GM12878 (cell line): ENCODE results near the gene LIMD2. TPM values are rescaled to one million over a fixed set of nuclear protein-coding genes. Genes with fewer than 3 reads are reported as not detected.

Experiments used
- ATAC-seq: fragments of 200-7000 bp; cut with Tn5 transposase; 3 replicates; pipeline ENCODE4 v1.9.1; 2020; ENCODE audit warnings: mild to moderate bottlenecking, moderate library complexity
- BruUV-seq: library from RNA; stranded (reverse); fragments of 400-500 nt; replicated peaks from 2 replicates; lab custom pipeline; 2021; lab: Mats Ljungman, UMichigan
- CTCF ChIA-PET: fragments of 300-600 bp; sonication (Branson Sonifier 250); formaldehyde crosslinking; extraction: SDS; loops from one replicate; lab custom pipeline; 2021; ENCODE audit warnings: inconsistent platforms; lab: Yijun Ruan, JAX
- POLR2A ChIA-PET: fragments of 350-600 bp; formaldehyde crosslinking; extraction: SDS; loops from one replicate; lab custom pipeline; 2021; ENCODE audit warnings: inconsistent platforms; lab: Charles Lee
- RAD21 ChIA-PET: fragments of 300-600 bp; sonication (Branson Sonifier 250); formaldehyde crosslinking; loops from one replicate; lab custom pipeline; 2023; ENCODE audit warnings: antibody characterized with exemption; ENCODE audit not compliant: unreplicated experiment; lab: Charles Lee
- SMC1A ChIA-PET: fragments of 300-600 bp; sonication (Branson Sonifier 250); formaldehyde crosslinking; loops from one replicate; lab custom pipeline; 2023; ENCODE audit not compliant: unreplicated experiment, uncharacterized antibody; lab: Charles Lee
- DNase-seq: peaks from one replicate; pipeline ENCODE4 v3.0.0-alpha.2; 2011; ENCODE audit warnings: low read depth, low spot score
- FAIRE-seq: peaks from 3 replicates; lab custom pipeline; 2011; peaks lifted over from hg19 to GRCh38; lab: Jason Lieb, UNC
- H2AFZ ChIP-seq: 2 replicates; pipeline ENCODE4 v1.6.0; 2011; ENCODE audit warnings: low read depth, low read length, control low read depth; ENCODE audit not compliant: control insufficient read depth
- H3K27ac ChIP-seq: 2 replicates; pipeline ENCODE4 v1.5.1; 2011; ENCODE audit warnings: control low read depth; ENCODE audit not compliant: control insufficient read depth, insufficient read depth
- H3K27me3 ChIP-seq, 2 experiments: replicated peaks in 1 of 2; 2 replicates each; pipeline versions ENCODE4 v1.6.0 to v1.6.1; 2011; ENCODE audit warnings: low read length in 1 of 2; ENCODE audit not compliant: control insufficient read depth in 2 of 2, insufficient read depth in 2 of 2
- H3K36me3 ChIP-seq, 2 experiments: 2 replicates each; pipeline ENCODE4 v1.5.1; 2011; ENCODE audit warnings: low read length in 1 of 2; ENCODE audit not compliant: control insufficient read depth in 2 of 2, insufficient read depth in 2 of 2
- H3K4me1 ChIP-seq: 2 replicates; pipeline ENCODE4 v1.6.1; 2011; ENCODE audit warnings: mild to moderate bottlenecking, low read length, moderate library complexity, mixed read lengths; ENCODE audit not compliant: control insufficient read depth, insufficient read depth
- H3K4me2 ChIP-seq: 2 replicates; pipeline ENCODE4 v1.6.0; 2011; ENCODE audit warnings: control low read depth; ENCODE audit not compliant: control insufficient read depth, insufficient read depth
- H3K4me3 ChIP-seq: fragments of 200-600 bp; sonication (generic); 2 replicates; pipeline ENCODE4 v1.5.1; 2016
- H3K79me2 ChIP-seq: 2 replicates; pipeline ENCODE4 v1.6.0; 2011; ENCODE audit warnings: low read length; ENCODE audit not compliant: control insufficient read depth, insufficient read depth
- H3K9ac ChIP-seq: 2 replicates; pipeline ENCODE4 v1.8.0; 2011; ENCODE audit warnings: low read length, control low read depth, mixed read lengths; ENCODE audit not compliant: control insufficient read depth, insufficient read depth
- H3K9me3 ChIP-seq: replicated peaks from 3 replicates; pipeline ENCODE4 v1.5.1; 2011; ENCODE audit warnings: mild to moderate bottlenecking, low read length; ENCODE audit not compliant: control insufficient read depth, insufficient read depth
- H4K20me1 ChIP-seq: 2 replicates; pipeline ENCODE4 v1.6.0; 2011; ENCODE audit not compliant: control insufficient read depth, insufficient read depth
- ASH2L ChIP-seq: fragments of 300-600, 200-600 bp; sonication (generic); IDR thresholded peaks from 2 replicates; pipeline ENCODE4 v1.6.1; 2017; ENCODE audit warnings: low read depth, mild to moderate bottlenecking, borderline replicate concordance
- ATF3 ChIP-seq: IDR thresholded peaks from 2 replicates; pipeline ENCODE4 v1.6.1; 2011; ENCODE audit warnings: low read depth, mild to moderate bottlenecking, low read length, moderate library complexity, borderline replicate concordance; ENCODE audit errors: extremely low read depth
- CBFB ChIP-seq: IDR thresholded peaks from 2 replicates; pipeline ENCODE4 v1.6.1; 2016; ENCODE audit warnings: antibody characterized with exemption, low read depth
- CREB1 ChIP-seq: IDR thresholded peaks from 2 replicates; pipeline ENCODE4 v1.6.1; 2012; ENCODE audit warnings: low read depth, mild to moderate bottlenecking, inconsistent platforms
- FOXK2 ChIP-seq: fragments of 450-650 bp; IDR thresholded peaks from 2 replicates; pipeline ENCODE4 v1.6.1; 2017; ENCODE audit warnings: mild to moderate bottlenecking, moderate library complexity
- IRF5 ChIP-seq: fragments of 450-650 bp; IDR thresholded peaks from 2 replicates; pipeline ENCODE4 v1.6.1; 2017; ENCODE audit warnings: borderline replicate concordance
- LARP7 ChIP-seq: fragments of 450-650 bp; IDR thresholded peaks from 2 replicates; pipeline ENCODE4 v1.6.1; 2017; ENCODE audit warnings: mild to moderate bottlenecking
- MTA2 ChIP-seq: fragments of 450-650 bp; IDR thresholded peaks from 2 replicates; pipeline ENCODE4 v1.6.1; 2016; ENCODE audit warnings: low read depth, mild to moderate bottlenecking, moderate library complexity
- NR2C1 ChIP-seq: fragments of 450-650 bp; IDR thresholded peaks from 2 replicates; pipeline ENCODE4 v1.6.1; 2017; ENCODE audit warnings: antibody characterized with exemption, mild to moderate bottlenecking, moderate library complexity
- PBX3 ChIP-seq: IDR thresholded peaks from 2 replicates; pipeline ENCODE4 v1.6.1; 2011; ENCODE audit warnings: mild to moderate bottlenecking, low read depth, low read length, moderate library complexity; ENCODE audit not compliant: insufficient replicate concordance
- TAF1 ChIP-seq: IDR thresholded peaks from 2 replicates; pipeline ENCODE4 v1.6.1; 2011; ENCODE audit warnings: mild to moderate bottlenecking, low read depth, low read length, borderline replicate concordance
- TBL1XR1 ChIP-seq: IDR thresholded peaks from 2 replicates; pipeline ENCODE4 v1.6.1; 2012; ENCODE audit warnings: low read depth, low read length, improper control_type of control experiment
- ZBTB4 ChIP-seq: fragments of 450-650 bp; formaldehyde crosslinking; IDR thresholded peaks from 2 replicates; pipeline ENCODE4 v1.4.0; 2022; ENCODE audit warnings: mild to moderate bottlenecking, moderate library complexity
- WGBS: methylation state at CpG from one replicate; pipeline ENCODE4 v1.1.6; 2016; ENCODE audit warnings: low lambda C conversion rate; ENCODE audit not compliant: insufficient replicate concordance, insufficient coverage; ENCODE audit errors: missing lambda C conversion rate; 5-methylcytosine and 5-hydroxymethylcytosine counted together
- in situ Hi-C: fragments of 300-500 bp; cut with MboI; formaldehyde crosslinking; loops from 9 replicates; pipeline ENCODE4 v1.14.3; 2018; ENCODE audit warnings: mixed read lengths
- intact Hi-C: fragments of 100-400 bp; cut with micrococcal nuclease; formaldehyde crosslinking; loops from one replicate; pipeline ENCODE4 v1.14.2; 2022; ENCODE audit not compliant: unreplicated experiment
- polyA plus RNA-seq, 11 experiments: library from polyadenylated mRNA; depleted of rRNA in 4 of 11; unstranded in 6 of 11; stranded (reverse) in 5 of 11; fragments of >200 nt; fragmentation: Nextera tagmentation in 4 of 11; fragmentation: Illumina TruSeq in 1 of 11; extraction: Ambion mirVana in 4 of 11; extraction: Trizol in 1 of 11; gene quantifications; 1 replicate in 1 of 11; 2 replicates in 10 of 11; pipeline versions ENCODE4 v1.2.1 to v1.2.3, GENCODE V29; 2011 to 2016; ENCODE audit warnings: inconsistent platforms in 2 of 11, missing spikeins in 2 of 11, low read depth in 1 of 11
- total RNA-seq, 4 experiments: library from RNA; depleted of rRNA in 3 of 4; stranded (reverse); fragments of >200 nt in 3 of 4; fragmentation: Illumina TruSeq in 1 of 4; extraction: Trizol in 1 of 4; gene quantifications; 2 replicates each; pipeline versions ENCODE4 v1.2.1 to v1.2.3, GENCODE V29; 2013 to 2021

LIMD2 gene
- total and polyA plus RNA-seq, 10 of the 15 experiments (the other 5 are each of a cell fraction or from before 2014, with no cell fraction given) = 1.1 to 339 (median 181) TPM

GRCh38 chr17:63741408-63742173 is 41.7 kb upstream of the LIMD2 start, which contains the start of gene STRADA:
Gene STRADA, minus strand, starts transcription at chr17:63741799. Its CDS starts 13,430 bp downstream, at chr17:63728369.
- under 1% methylated on average over 61 of the region's 61 CpGs for WGBS
- ATAC-seq = peak; percentile 90
- H4K20me1 ChIP-seq = no peaks in the 10 kb centered on the region
- no TSS peak for BruUV-seq
- peaks cover 21% of the 10 kb centered on the region for H3K79me2 ChIP-seq
- RAD21 ChIA-PET = interaction anchor here (0.7 to 1.6 kb wide), 13 partner anchors 25 to 190 kb away, joined by 3 to 24 read pairs (median 4); partner anchors contain the start of genes CCDC47, DDX42, LIMD2 and MAP3K3
- SMC1A ChIA-PET = interaction anchor here (0.9 to 1.8 kb wide), 21 partner anchors 9 to 191 kb away, joined by 3 to 11 read pairs (median 4); partner anchors contain the start of genes CCDC47, DDX42 and FTSJ3
- intact Hi-C loops (loop anchor here (1.0 to 2.0 kb wide), 3 partner anchors 32 to 101 kb away; partner anchors contain the start of genes CCDC47 and SMARCD2), in situ Hi-C loops (no loop called here)
- CTCF ChIA-PET = interaction anchor here (0.8 to 2.0 kb wide), 12 partner anchors 16 to 130 kb away, joined by 3 to 11 read pairs (median 5); partner anchors contain the start of genes CCDC47, DDX42 and LIMD2
- peaks cover 3 to 8% of the 10 kb centered on the region in 2 experiments; a peak in 2 of 4 replicates for H3K36me3 ChIP-seq
- peak within 1 kb of the TSS; percentile 97 for H3K27ac ChIP-seq
- H3K9ac ChIP-seq = peak within 1 kb of the TSS; percentile 97
- no peaks in the 10 kb centered on the region for H3K9me3 ChIP-seq
- peaks cover 11% of the 10 kb centered on the region for H3K4me1 ChIP-seq
- DNase-seq = peak; percentile 95
- H2AFZ ChIP-seq = peak within 1 kb of the TSS; percentile 80
- no peaks in the 10 kb centered on the region for H3K27me3 ChIP-seq
- POLR2A ChIA-PET = interaction anchor here (0.6 to 3.2 kb wide), 24 partner anchors 9 to 765 kb away, joined by 3 to 49 read pairs (median 4); partner anchors contain the start of genes CCDC47, CEP95, DDX42 and LIMD2
- peak within 1 kb of the TSS; percentile 96 for H3K4me3 ChIP-seq
- peak; percentile 95 for FAIRE-seq
- peak within 1 kb of the TSS; percentile 84 for H3K4me2 ChIP-seq
- TF ChIP-seq TAF1 (peak; percentile 69; the same call in 1 of the 2 replicates), ATF3 (no peak), FOXK2 (no peak), ZBTB4 (CRISPR knock-in tag) (0 out of 2 replicates have a peak, but pooled peaks have one; percentile 57), ASH2L (no peak), LARP7 (peak; percentile 91), IRF5 (peak; percentile 70), TBL1XR1 (peak; percentile 22; the same call in 1 of the 2 replicates), CBFB (peak; percentile 48), NR2C1 (0 out of 2 replicates have a peak, but pooled peaks have one; percentile 18), PBX3 (no peak), CREB1 (peak; percentile 30), MTA2 (no peak)
